Measurements from ENCODE around the gene PRKCA.

The PRKCA gene

GRCh38 chr17:66637491-66637890 lies 335.1 kb downstream of the PRKCA start:
- H3K9me3 ChIP-seq (ENCODE audit: low read depth, low read length): no peaks in the 10 kb centered on the region
- no peak for DNase-seq (ENCODE audit: low read depth, low spot score)
- TF ChIP-seq POLR2AphosphoS5 (IDR thresholded peaks at IDR 0.05; ENCODE audit: borderline replicate concordance, low read depth, low read length) (no peak), FOXP2 (optimal IDR thresholded peaks at IDR 0.05; ENCODE audit: control extremely low read depth, extremely low read length, insufficient read depth) (no peak), EZH2 (IDR thresholded peaks at IDR 0.05) (no peak)

GRCh38 chr17:66638707-66639479 lies 336.5 kb downstream of the PRKCA start:
- Histone ChIP-seq H3K27ac (no peak overlapping the region), H3K4me3 (no peak overlapping the region), H3K9me3 (ENCODE audit: low read depth, low read length) (no peaks in the 10 kb centered on the region), H3K36me3 (ENCODE audit: insufficient read depth, low read length) (no peaks in the 10 kb centered on the region), H3K9ac (ENCODE audit: insufficient read length) (no peak overlapping the region)
- DNase-seq (ENCODE audit: low read depth, low spot score): no peak
- TF ChIP-seq EZH2 (IDR thresholded peaks at IDR 0.05) (no peak), FOXP2 (optimal IDR thresholded peaks at IDR 0.05; ENCODE audit: control extremely low read depth, extremely low read length, insufficient read depth) (no peak), POLR2AphosphoS5 (IDR thresholded peaks at IDR 0.05; ENCODE audit: borderline replicate concordance, low read depth, low read length) (no peak)

More at GRCh38 chr17:66637491-66637890, 335.1 kb downstream of the PRKCA start:
- Histone ChIP-seq H3K36me3 (ENCODE audit: insufficient read depth, low read length) (no peaks in the 10 kb centered on the region), H3K27ac (no peak overlapping the region), H3K9ac (ENCODE audit: insufficient read length) (no peak overlapping the region), H3K4me3 (no peak overlapping the region)

DNA sequence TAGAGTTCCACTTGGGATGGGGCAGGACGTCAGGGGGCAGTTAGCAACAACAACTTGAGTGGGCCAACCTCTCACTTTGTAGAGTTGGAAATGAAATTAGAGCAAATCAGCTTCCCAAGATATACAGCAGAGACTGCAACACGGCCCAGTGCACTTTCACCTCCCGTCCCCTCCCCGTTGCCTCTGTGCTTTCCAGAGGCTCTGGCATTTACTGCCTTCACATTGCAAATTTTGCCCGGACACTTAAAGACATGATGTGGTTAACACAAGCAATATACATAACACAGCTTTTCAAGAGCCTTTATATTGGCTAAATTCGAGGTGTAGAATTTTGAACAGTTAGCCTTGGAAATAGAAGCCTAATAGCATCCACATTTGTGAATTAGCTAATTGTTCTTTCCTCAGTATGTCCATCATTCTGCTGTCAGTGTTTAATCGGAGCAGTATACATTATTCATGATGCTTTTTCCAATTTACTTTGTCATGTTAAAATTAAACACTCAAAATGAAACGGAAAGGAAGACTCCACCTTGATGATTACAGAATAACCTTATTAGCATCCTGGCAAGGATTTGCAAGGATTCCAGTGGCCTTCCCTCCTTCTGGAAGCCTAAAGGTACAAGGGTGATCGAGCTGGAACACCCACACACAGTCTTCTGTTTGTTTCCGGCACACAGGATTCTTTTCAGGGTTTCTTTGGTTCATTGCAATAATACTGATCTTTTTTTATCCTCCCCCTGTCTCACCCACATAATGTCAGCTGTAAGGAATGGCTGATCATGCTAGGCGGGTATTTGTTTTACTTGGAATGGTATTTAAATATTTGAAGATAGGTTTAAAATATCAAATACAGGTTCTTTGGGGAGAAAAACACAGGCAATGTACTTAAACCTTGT lies 341.6 kb downstream of the PRKCA start:
- no peak for DNase-seq (ENCODE audit: low read depth, low spot score)
- no peaks in the 10 kb centered on the region for H3K9me3 ChIP-seq (ENCODE audit: low read depth, low read length)
- H3K4me3 ChIP-seq: no peak overlapping the region
- H3K27ac ChIP-seq: no peak overlapping the region
- no peaks in the 10 kb centered on the region for H3K36me3 ChIP-seq (ENCODE audit: insufficient read depth, low read length)
- H3K9ac ChIP-seq (ENCODE audit: insufficient read length): no peak overlapping the region
- no peak for TF ChIP-seq POLR2AphosphoS5 (IDR thresholded peaks at IDR 0.05; ENCODE audit: borderline replicate concordance, low read depth, low read length)
- no peak for TF ChIP-seq EZH2 (IDR thresholded peaks at IDR 0.05)
- TF ChIP-seq FOXP2 (optimal IDR thresholded peaks at IDR 0.05; ENCODE audit: control extremely low read depth, extremely low read length, insufficient read depth): no peak

DNA sequence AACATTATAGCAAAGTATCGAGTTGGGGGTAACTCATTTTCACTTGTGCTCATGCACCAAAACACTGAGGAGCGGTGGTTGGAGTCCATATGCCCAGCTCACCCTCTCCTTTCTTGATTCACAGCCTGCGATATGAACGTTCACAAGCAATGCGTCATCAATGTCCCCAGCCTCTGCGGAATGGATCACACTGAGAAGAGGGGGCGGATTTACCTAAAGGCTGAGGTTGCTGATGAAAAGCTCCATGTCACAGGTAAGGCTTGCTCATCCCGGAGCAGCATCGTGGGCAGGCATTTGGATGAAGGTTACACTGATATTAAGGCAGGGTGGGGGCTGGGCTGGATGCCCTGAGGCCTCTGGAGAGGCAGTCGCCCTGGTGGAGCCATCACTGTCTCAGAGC lies 342.8 kb downstream of the PRKCA start:
- Histone ChIP-seq H3K4me3 (no peak overlapping the region), H3K9ac (ENCODE audit: insufficient read length) (no peak overlapping the region), H3K36me3 (ENCODE audit: insufficient read depth, low read length) (no peaks in the 10 kb centered on the region), H3K9me3 (ENCODE audit: low read depth, low read length) (no peaks in the 10 kb centered on the region), H3K27ac (no peak overlapping the region)
- no peak for TF ChIP-seq EZH2 (IDR thresholded peaks at IDR 0.05)
- no peak for TF ChIP-seq POLR2AphosphoS5 (IDR thresholded peaks at IDR 0.05; ENCODE audit: borderline replicate concordance, low read depth, low read length)
- no peak for TF ChIP-seq FOXP2 (optimal IDR thresholded peaks at IDR 0.05; ENCODE audit: control extremely low read depth, extremely low read length, insufficient read depth)
- DNase-seq (ENCODE audit: low read depth, low spot score): no peak

DNA sequence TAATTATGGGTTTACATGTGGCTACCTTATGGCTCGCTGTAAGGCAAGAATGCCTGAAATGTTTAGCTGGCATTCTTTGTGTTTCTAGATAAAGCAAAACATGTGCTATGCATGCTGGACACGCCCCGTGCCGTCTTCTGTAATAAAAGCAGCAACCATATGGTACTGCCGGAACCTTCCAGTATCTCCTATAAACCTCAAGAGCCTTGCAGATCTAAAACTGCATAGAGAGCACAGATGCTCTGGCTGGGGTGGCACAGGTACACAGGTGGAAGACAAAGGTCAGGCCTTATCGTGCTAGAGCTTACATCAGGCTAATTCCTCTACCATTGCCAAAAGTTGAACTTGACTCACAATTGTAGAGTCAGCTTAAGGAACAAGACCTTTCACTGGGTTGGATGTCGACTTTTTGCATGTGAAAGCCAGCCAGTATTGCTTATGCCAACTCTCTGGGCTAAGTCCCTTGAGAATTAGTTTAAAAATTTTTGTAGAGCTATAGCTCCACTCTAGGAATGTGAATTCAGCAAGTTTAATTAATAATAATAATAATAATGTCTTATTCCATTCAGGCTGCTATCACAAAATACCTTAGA lies 345.1 kb downstream of the PRKCA start:
- H3K9ac ChIP-seq (ENCODE audit: insufficient read length): no peak overlapping the region
- no peak for DNase-seq (ENCODE audit: low read depth, low spot score)
- TF ChIP-seq EZH2 (IDR thresholded peaks at IDR 0.05) (no peak), POLR2AphosphoS5 (IDR thresholded peaks at IDR 0.05; ENCODE audit: borderline replicate concordance, low read depth, low read length) (no peak), FOXP2 (optimal IDR thresholded peaks at IDR 0.05; ENCODE audit: control extremely low read depth, extremely low read length, insufficient read depth) (no peak)
- H3K9me3 ChIP-seq (ENCODE audit: low read depth, low read length): no peaks in the 10 kb centered on the region
- no peak overlapping the region for H3K27ac ChIP-seq
- H3K36me3 ChIP-seq (ENCODE audit: insufficient read depth, low read length): no peaks in the 10 kb centered on the region
- no peak overlapping the region for H3K4me3 ChIP-seq

GRCh38 chr17:66649818-66650543 lies 347.6 kb downstream of the PRKCA start:
- H3K9me3 ChIP-seq (ENCODE audit: low read depth, low read length): no peaks in the 10 kb centered on the region
- no peak for TF ChIP-seq POLR2AphosphoS5 (IDR thresholded peaks at IDR 0.05; ENCODE audit: borderline replicate concordance, low read depth, low read length)
- TF ChIP-seq FOXP2 (optimal IDR thresholded peaks at IDR 0.05; ENCODE audit: control extremely low read depth, extremely low read length, insufficient read depth): no peak
- H3K27ac ChIP-seq: no peak overlapping the region
- DNase-seq (ENCODE audit: low read depth, low spot score): no peak
- no peak overlapping the region for H3K4me3 ChIP-seq
- no peaks in the 10 kb centered on the region for H3K36me3 ChIP-seq (ENCODE audit: insufficient read depth, low read length)
- no peak overlapping the region for H3K9ac ChIP-seq (ENCODE audit: insufficient read length)

DNA sequence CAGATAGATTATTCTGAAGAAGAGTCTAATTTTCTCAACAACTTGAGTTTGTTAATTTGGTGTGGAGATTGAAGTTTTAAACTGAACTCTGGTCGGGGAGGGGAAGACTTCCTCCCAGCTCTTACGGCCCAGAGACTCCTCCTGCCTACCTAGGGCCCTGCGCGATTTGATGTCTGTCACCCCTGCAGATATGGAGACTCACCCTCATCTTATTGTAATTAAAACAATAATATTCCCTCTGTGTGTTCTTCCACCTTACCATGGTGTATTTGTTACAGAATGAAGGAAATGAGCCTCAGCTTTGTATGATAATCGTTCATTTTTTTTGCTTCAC lies 348.1 kb downstream of the PRKCA start:
- no peak overlapping the region for H3K4me3 ChIP-seq
- H3K27ac ChIP-seq: no peak overlapping the region
- no peak overlapping the region for H3K9ac ChIP-seq (ENCODE audit: insufficient read length)
- TF ChIP-seq EZH2 (IDR thresholded peaks at IDR 0.05) (no peak), POLR2AphosphoS5 (IDR thresholded peaks at IDR 0.05; ENCODE audit: borderline replicate concordance, low read depth, low read length) (no peak), FOXP2 (optimal IDR thresholded peaks at IDR 0.05; ENCODE audit: control extremely low read depth, extremely low read length, insufficient read depth) (no peak)
- no peaks in the 10 kb centered on the region for H3K36me3 ChIP-seq (ENCODE audit: insufficient read depth, low read length)
- no peaks in the 10 kb centered on the region for H3K9me3 ChIP-seq (ENCODE audit: low read depth, low read length)
- DNase-seq (ENCODE audit: low read depth, low spot score): no peak

All from SK-N-MC (cell line).